Thyroid gland (tissue), 4 donors: ENCODE results near the gene AGXT2. TPM values are rescaled to one million over a fixed set of nuclear protein-coding genes. Genes with fewer than 3 reads are reported as not detected.

Experiments
- DNase-seq, 2 donors: peaks; one replicate each; pipeline ENCODE4 v3.0.0-alpha.2; 2019
- H3K27ac ChIP-seq, 3 donors: fragments of 200-600 bp; sonication (generic); 1 replicate in 2 of 3; 2 replicates in 1 of 3; pipeline ENCODE4 v1.5.1; 2016 to 2019; ENCODE audit warnings: mild to moderate bottlenecking in 1 of 3, moderate library complexity in 1 of 3
- H3K27me3 ChIP-seq: fragments of 200-600 bp; sonication (generic); one replicate; pipeline ENCODE4 v1.5.1; 2019
- H3K36me3 ChIP-seq, 2 donors: fragments of 200-600 bp; sonication (generic); one replicate each; pipeline ENCODE4 v1.5.1; 2016 to 2019
- H3K4me1 ChIP-seq, 2 donors: fragments of 200-600 bp; sonication (generic); one replicate each; pipeline ENCODE4 v1.5.1; 2017 to 2019
- H3K4me3 ChIP-seq, 3 donors: fragments of 200-600 bp; sonication (generic); replicated peaks in 1 of 3; 1 replicate in 2 of 3; 2 replicates in 1 of 3; pipeline ENCODE4 v1.5.1; 2016; ENCODE audit warnings: mild to moderate bottlenecking in 1 of 3
- H3K9me3 ChIP-seq: fragments of 200-600 bp; sonication (generic); one replicate; pipeline ENCODE4 v1.5.1; 2017
- CTCF ChIP-seq, 6 experiments: fragments of 200-600 bp in 3 of 6; fragments of 450-650 bp in 3 of 6; sonication (generic) in 3 of 6; IDR thresholded peaks; one replicate each; pipeline ENCODE4 v1.5.1; 2016 to 2019; ENCODE audit warnings: antibody characterized with exemption in 6 of 6, mild to moderate bottlenecking in 2 of 6, inconsistent platforms in 1 of 6, moderate library complexity in 1 of 6
- POLR2A ChIP-seq, 2 donors: fragments of 450-650 bp; IDR thresholded peaks; one replicate each; pipeline ENCODE4 v1.6.1; 2017; ENCODE audit warnings: antibody characterized with exemption in 2 of 2, mild to moderate bottlenecking in 2 of 2, moderate library complexity in 1 of 2
- WGBS, 2 donors: methylation state at CpG; one replicate each; pipeline ENCODE4 v1.1.5; 2017; 5-methylcytosine and 5-hydroxymethylcytosine counted together
- intact Hi-C: fragments of 100-400 bp; cut with DNase I; formaldehyde crosslinking; loops from one replicate; pipeline ENCODE4 v1.15.1; 2023
- total RNA-seq, 4 donors: library from RNA; depleted of rRNA; stranded (reverse); fragments of >200 nt; gene quantifications; one replicate each; pipeline ENCODE4 v1.2.3, GENCODE V29; 2016

AGXT2 gene
- total RNA-seq: not detected

- H3K9me3 ChIP-seq: no peaks in the 10 kb centered on the region
- no peak within 1 kb of the TSS for H3K4me3 ChIP-seq
- H3K27ac ChIP-seq: no peak within 1 kb of the TSS
- DNase-seq: no peak
- no peaks in the 10 kb centered on the region for H3K36me3 ChIP-seq
- intact Hi-C loops: no loop called here
- H3K4me1 ChIP-seq: no peaks in the 10 kb centered on the region
- 82 to 87% methylated on average over 8 of the region's 8 CpGs for WGBS, 2 donors
- no peak for TF ChIP-seq CTCF (IDR thresholded peaks at IDR 0.05)
- TF ChIP-seq POLR2A (IDR thresholded peaks at IDR 0.05): no peak
- H3K27me3 ChIP-seq: no peaks in the 10 kb centered on the region
Observed at GRCh38 chr5:35047785-35048404, at the start of gene AGXT2. Gene AGXT2 (minus strand): TSS chr5:35047949. CDS start chr5:35047892, 57 bp downstream.

GRCh38 chr5:35096932-35097331, 49.2 kb upstream of the AGXT2 start:
- 85 to 96% methylated on average over 1 of the region's 1 CpG for WGBS, 2 donors
- no peak overlapping the region for H3K27ac ChIP-seq
- intact Hi-C loops: no loop called here

GRCh38 chr5:35096216-35096615, 48.5 kb upstream of the AGXT2 start:
- TF ChIP-seq CTCF (IDR thresholded peaks at IDR 0.05) (no peak), POLR2A (IDR thresholded peaks at IDR 0.05) (no peak)

More at GRCh38 chr5:35096932-35097331, 49.2 kb upstream of the AGXT2 start:
- Histone ChIP-seq H3K4me3 (no peak overlapping the region), H3K4me1 (no peaks in the 10 kb centered on the region), H3K9me3 (no peaks in the 10 kb centered on the region), H3K36me3 (no peaks in the 10 kb centered on the region), H3K27me3 (no peaks in the 10 kb centered on the region)
- DNase-seq: no peak
- no peak for TF ChIP-seq POLR2A (IDR thresholded peaks at IDR 0.05)
- TF ChIP-seq CTCF (IDR thresholded peaks at IDR 0.05): no peak

GRCh38 chr5:35095366-35095765, 47.6 kb upstream of the AGXT2 start:
- H3K4me3 ChIP-seq: no peak overlapping the region
- no peak for DNase-seq
- no peak overlapping the region for H3K27ac ChIP-seq
- no peaks in the 10 kb centered on the region for H3K27me3 ChIP-seq
- intact Hi-C loops: no loop called here
- TF ChIP-seq CTCF (IDR thresholded peaks at IDR 0.05) (no peak), POLR2A (IDR thresholded peaks at IDR 0.05) (no peak)
- no peaks in the 10 kb centered on the region for H3K36me3 ChIP-seq
- WGBS, 2 donors: 93% methylated on average over 3 of the region's 3 CpGs
- H3K9me3 ChIP-seq: no peaks in the 10 kb centered on the region
- no peaks in the 10 kb centered on the region for H3K4me1 ChIP-seq

More at GRCh38 chr5:35096216-35096615, 48.5 kb upstream of the AGXT2 start:
- no peaks in the 10 kb centered on the region for H3K9me3 ChIP-seq
- H3K4me1 ChIP-seq: no peaks in the 10 kb centered on the region
- H3K27me3 ChIP-seq: no peaks in the 10 kb centered on the region
- H3K4me3 ChIP-seq: no peak overlapping the region
- WGBS, 2 donors: 68 to 71% methylated on average over 3 of the region's 3 CpGs
- H3K36me3 ChIP-seq: no peaks in the 10 kb centered on the region
- intact Hi-C loops: no loop called here
- H3K27ac ChIP-seq: no peak overlapping the region
- no peak for DNase-seq

GRCh38 chr5:35094948-35095347, 47.2 kb upstream of the AGXT2 start:
- no peaks in the 10 kb centered on the region for H3K9me3 ChIP-seq
- no peak for DNase-seq
- 89 to 96% methylated on average over 3 of the region's 3 CpGs for WGBS, 2 donors

More at GRCh38 chr5:35094948-35095347, 47.2 kb upstream of the AGXT2 start:
- intact Hi-C loops: no loop called here
- Histone ChIP-seq H3K27me3 (no peaks in the 10 kb centered on the region), H3K27ac (no peak overlapping the region), H3K4me1 (no peaks in the 10 kb centered on the region), H3K36me3 (no peaks in the 10 kb centered on the region), H3K4me3 (no peak overlapping the region)
- TF ChIP-seq CTCF (IDR thresholded peaks at IDR 0.05) (no peak), POLR2A (IDR thresholded peaks at IDR 0.05) (no peak)
